ENCODE results near the gene CLTC. TPM values are rescaled to one million over a fixed set of nuclear protein-coding genes. Genes with fewer than 3 reads are reported as not detected.

Gene CLTC
- total and polyA plus RNA-seq, 2 of the 8 experiments (the other 6 are each of a cell fraction or from before 2014, with no cell fraction given) = 175 to 283 TPM

DNA sequence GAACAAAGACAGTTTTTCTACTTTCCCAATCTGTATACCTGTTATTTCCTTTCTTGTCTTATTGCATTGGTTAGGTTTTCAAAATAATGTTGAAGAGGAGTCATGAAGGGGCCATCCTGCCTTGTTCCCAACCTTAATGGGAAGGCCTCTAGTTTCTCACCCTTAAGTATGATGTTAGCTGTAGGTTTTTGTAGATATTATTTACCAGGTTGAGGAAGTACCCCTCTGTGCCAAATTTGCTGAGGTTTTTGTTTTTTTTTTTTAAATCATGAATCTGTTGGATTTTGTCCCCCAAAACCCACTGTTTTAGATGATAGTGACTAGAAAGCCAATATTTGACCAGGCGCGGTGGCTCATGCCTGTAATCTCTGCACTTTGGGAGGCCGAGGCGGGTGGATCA, 124.1 kb downstream of the CLTC start:
- ChIA-PET CTCF (ENCODE audit: partially characterized antibody) (interaction anchor here (0.7 kb wide), 1 partner anchor 10 kb away, joined by 3 read pairs; no protein-coding TSS in a partner anchor), POLR2A (ENCODE audit: partially characterized antibody) (no interaction called here)
- no peak overlapping the region for H3K4me2 ChIP-seq (ENCODE audit: insufficient read depth in 1 of 2, low read depth in 2 of 2, low read length in 2 of 2)
- H4K5ac ChIP-seq (ENCODE audit: insufficient read length, low read depth, low read length) = no peak overlapping the region
- H3K9me3 ChIP-seq (ENCODE audit: insufficient read depth in 2 of 2, low read depth in 1 of 2, low read length in 1 of 2) = peaks cover 0 to 3% of the 10 kb centered on the region in 2 experiments; a peak in 3 of 4 replicates
- no peak overlapping the region for H3K56ac ChIP-seq (replicated peaks; ENCODE audit: insufficient read length, low read depth, low read length)
- H3K23me2 ChIP-seq (ENCODE audit: low read depth, low read length) = no peaks in the 10 kb centered on the region
- no peaks in the 10 kb centered on the region for H3K4me1 ChIP-seq (replicated peaks in 1 of 4; ENCODE audit: control insufficient read depth in 3 of 4, insufficient read depth in 4 of 4, low read length in 3 of 4)
- H3K27me3 ChIP-seq (replicated peaks in 1 of 4; ENCODE audit: control insufficient read depth in 3 of 4, extremely low read depth in 1 of 4, insufficient read depth in 3 of 4, low read length in 3 of 4) = no peaks in the 10 kb centered on the region
- no peak overlapping the region for H3K23ac ChIP-seq (ENCODE audit: insufficient read length)
- H2AK5ac ChIP-seq (ENCODE audit: low read depth, low read length) = no peak overlapping the region
- 100% methylated on average over 4 of the region's 4 CpGs; no CpG with 5 or more reads in 1 of the 2 experiments for WGBS, 2 experiments (ENCODE audit: extremely low coverage in 1 of 2, insufficient coverage in 1 of 2, insufficient read length in 1 of 2, insufficient replicate concordance in 2 of 2, low coverage in 1 of 2, low lambda C conversion rate in 2 of 2, missing lambda C conversion rate in 1 of 2)
- no peak overlapping the region for H3K4ac ChIP-seq (replicated peaks; ENCODE audit: insufficient read length, low read depth, low read length)
- no peak for FAIRE-seq
- no peak overlapping the region for H3K9ac ChIP-seq (replicated peaks in 1 of 4; ENCODE audit: extremely low read depth in 1 of 4, low read depth in 3 of 4, low read length in 3 of 4)
- H2BK20ac ChIP-seq (ENCODE audit: low read length) = no peak overlapping the region
- H3K36me3 ChIP-seq (ENCODE audit: control insufficient read depth in 2 of 4, insufficient read depth in 4 of 4, low read length in 3 of 4) = peaks cover 0 to 7% (median 2%) of the 10 kb centered on the region in 4 experiments; a peak in 3 of 8 replicates
- H3K79me1 ChIP-seq (ENCODE audit: low read depth, low read length) = no peaks in the 10 kb centered on the region
- no peak overlapping the region for H4K8ac ChIP-seq (ENCODE audit: extremely low read depth, insufficient read depth, low read length)
- DNase-seq (ENCODE audit: low read depth in 1 of 2, low spot score in 2 of 2) = no peak
- H4K91ac ChIP-seq (replicated peaks; ENCODE audit: insufficient read length, low read length) = no peak overlapping the region
- no peaks in the 10 kb centered on the region for H4K20me1 ChIP-seq (replicated peaks in 1 of 2; ENCODE audit: control insufficient read depth in 1 of 2, insufficient read depth in 2 of 2, low read length in 2 of 2)
- no peak overlapping the region for H2AFZ ChIP-seq (ENCODE audit: low read length)
- no peak overlapping the region for H3K14ac ChIP-seq (ENCODE audit: insufficient read length)
- H2BK15ac ChIP-seq (ENCODE audit: low read length) = no peak overlapping the region
- no peak overlapping the region for H3K4me3 ChIP-seq (ENCODE audit: extremely low read depth in 1 of 4, insufficient read depth in 2 of 4, low read depth in 3 of 4, low read length in 4 of 4)
- H3K79me2 ChIP-seq (ENCODE audit: control insufficient read depth in 1 of 2, insufficient read depth in 2 of 2, low read length in 2 of 2) = no peaks in the 10 kb centered on the region
- no peak overlapping the region for H2BK12ac ChIP-seq (ENCODE audit: low read depth, low read length)
- TF ChIP-seq TCF12 (IDR thresholded peaks at IDR 0.05; ENCODE audit: low read depth, low read length) (no peak), ZNF274 (IDR thresholded peaks at IDR 0.05; ENCODE audit: borderline replicate concordance, extremely low read depth, low read length) (no peak), MAFK (IDR thresholded peaks at IDR 0.05; ENCODE audit: low read depth, low read length) (no peak), SIN3A (conservative IDR thresholded peaks at IDR 0.05 in 1 of 2, IDR thresholded peaks at IDR 0.05 in 1 of 2; ENCODE audit: low read depth in 1 of 2, low read length in 2 of 2) (no peak), BCL11A (IDR thresholded peaks at IDR 0.05; ENCODE audit: low read depth in 2 of 2, low read length in 2 of 2) (no peak), CHD2 (IDR thresholded peaks at IDR 0.05; ENCODE audit: low read length) (no peak), KDM4A (IDR thresholded peaks at IDR 0.05; ENCODE audit: low read depth, low read length, severe bottlenecking) (no peak), CBX8 (IDR thresholded peaks at IDR 0.05; ENCODE audit: borderline replicate concordance, low read depth, low read length) (no peak)
- H2BK5ac ChIP-seq (ENCODE audit: low read depth, low read length) = no peak overlapping the region
- no peak overlapping the region for H3K18ac ChIP-seq (ENCODE audit: extremely low read depth, low read length)
- H2BK120ac ChIP-seq (replicated peaks; ENCODE audit: low read depth, low read length) = no peak overlapping the region
- H3K27ac ChIP-seq (ENCODE audit: low read depth, low read length) = no peak overlapping the region

All from H1 (cell line).